ENCODE data around the gene ARHGAP4. TPM values are rescaled to one million over a fixed set of nuclear protein-coding genes. Genes with fewer than 3 reads are reported as not detected.

The ARHGAP4 gene
- total RNA-seq, 4 donors from 2014 or later, result 10.9 to 26.0 (median 18.1) TPM

DNA sequence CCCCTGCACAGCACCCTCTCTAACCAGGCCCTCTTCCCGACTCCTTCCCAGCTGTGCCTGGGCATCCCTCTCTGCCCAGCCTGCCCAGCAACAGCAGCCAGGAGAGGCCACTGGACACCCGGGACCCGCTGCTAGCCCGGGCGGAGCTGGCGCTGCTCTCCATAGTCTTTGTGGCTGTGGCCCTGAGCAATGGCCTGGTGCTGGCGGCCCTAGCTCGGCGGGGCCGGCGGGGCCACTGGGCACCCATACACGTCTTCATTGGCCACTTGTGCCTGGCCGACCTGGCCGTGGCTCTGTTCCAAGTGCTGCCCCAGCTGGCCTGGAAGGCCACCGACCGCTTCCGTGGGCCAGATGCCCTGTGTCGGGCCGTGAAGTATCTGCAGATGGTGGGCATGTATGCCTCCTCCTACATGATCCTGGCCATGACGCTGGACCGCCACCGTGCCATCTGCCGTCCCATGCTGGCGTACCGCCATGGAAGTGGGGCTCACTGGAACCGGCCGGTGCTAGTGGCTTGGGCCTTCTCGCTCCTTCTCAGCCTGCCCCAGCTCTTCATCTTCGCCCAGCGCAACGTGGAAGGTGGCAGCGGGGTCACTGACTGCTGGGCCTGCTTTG, 20.5 kb downstream of the ARHGAP4 start:
- peak overlapping the region in 1 of 2 donors; percentile 28 for H3K4me3 ChIP-seq
- WGBS, 2 donors (ENCODE audit: low coverage in 1 of 2), result 100% methylated on average over 2 of the region's 32 CpGs; no CpG with 5 or more reads in 1 of the 2 donors
- H3K36me3 ChIP-seq, result no peaks in the 10 kb centered on the region
- no peaks in the 10 kb centered on the region for H3K27me3 ChIP-seq
- peaks cover 0 to 40% (median 3%) of the 10 kb centered on the region in 3 donors for H3K4me1 ChIP-seq
- TF ChIP-seq, protein P1, sequence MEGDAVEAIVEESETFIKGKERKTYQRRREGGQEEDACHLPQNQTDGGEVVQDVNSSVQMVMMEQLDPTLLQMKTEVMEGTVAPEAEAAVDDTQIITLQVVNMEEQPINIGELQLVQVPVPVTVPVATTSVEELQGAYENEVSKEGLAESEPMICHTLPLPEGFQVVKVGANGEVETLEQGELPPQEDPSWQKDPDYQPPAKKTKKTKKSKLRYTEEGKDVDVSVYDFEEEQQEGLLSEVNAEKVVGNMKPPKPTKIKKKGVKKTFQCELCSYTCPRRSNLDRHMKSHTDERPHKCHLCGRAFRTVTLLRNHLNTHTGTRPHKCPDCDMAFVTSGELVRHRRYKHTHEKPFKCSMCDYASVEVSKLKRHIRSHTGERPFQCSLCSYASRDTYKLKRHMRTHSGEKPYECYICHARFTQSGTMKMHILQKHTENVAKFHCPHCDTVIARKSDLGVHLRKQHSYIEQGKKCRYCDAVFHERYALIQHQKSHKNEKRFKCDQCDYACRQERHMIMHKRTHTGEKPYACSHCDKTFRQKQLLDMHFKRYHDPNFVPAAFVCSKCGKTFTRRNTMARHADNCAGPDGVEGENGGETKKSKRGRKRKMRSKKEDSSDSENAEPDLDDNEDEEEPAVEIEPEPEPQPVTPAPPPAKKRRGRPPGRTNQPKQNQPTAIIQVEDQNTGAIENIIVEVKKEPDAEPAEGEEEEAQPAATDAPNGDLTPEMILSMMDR (IDR thresholded peaks at IDR 0.05), result no peak
- TF ChIP-seq POLR2A (IDR thresholded peaks at IDR 0.05) (no peak), EP300 (IDR thresholded peaks at IDR 0.05) (no peak), POLR2AphosphoS5 (IDR thresholded peaks at IDR 0.05) (no peak)
- peak overlapping the region in 2 of 4 donors; percentile 27 to 66 for H3K27ac ChIP-seq
- H3K9me3 ChIP-seq, result no peaks in the 10 kb centered on the region
- no peak for ATAC-seq

DNA sequence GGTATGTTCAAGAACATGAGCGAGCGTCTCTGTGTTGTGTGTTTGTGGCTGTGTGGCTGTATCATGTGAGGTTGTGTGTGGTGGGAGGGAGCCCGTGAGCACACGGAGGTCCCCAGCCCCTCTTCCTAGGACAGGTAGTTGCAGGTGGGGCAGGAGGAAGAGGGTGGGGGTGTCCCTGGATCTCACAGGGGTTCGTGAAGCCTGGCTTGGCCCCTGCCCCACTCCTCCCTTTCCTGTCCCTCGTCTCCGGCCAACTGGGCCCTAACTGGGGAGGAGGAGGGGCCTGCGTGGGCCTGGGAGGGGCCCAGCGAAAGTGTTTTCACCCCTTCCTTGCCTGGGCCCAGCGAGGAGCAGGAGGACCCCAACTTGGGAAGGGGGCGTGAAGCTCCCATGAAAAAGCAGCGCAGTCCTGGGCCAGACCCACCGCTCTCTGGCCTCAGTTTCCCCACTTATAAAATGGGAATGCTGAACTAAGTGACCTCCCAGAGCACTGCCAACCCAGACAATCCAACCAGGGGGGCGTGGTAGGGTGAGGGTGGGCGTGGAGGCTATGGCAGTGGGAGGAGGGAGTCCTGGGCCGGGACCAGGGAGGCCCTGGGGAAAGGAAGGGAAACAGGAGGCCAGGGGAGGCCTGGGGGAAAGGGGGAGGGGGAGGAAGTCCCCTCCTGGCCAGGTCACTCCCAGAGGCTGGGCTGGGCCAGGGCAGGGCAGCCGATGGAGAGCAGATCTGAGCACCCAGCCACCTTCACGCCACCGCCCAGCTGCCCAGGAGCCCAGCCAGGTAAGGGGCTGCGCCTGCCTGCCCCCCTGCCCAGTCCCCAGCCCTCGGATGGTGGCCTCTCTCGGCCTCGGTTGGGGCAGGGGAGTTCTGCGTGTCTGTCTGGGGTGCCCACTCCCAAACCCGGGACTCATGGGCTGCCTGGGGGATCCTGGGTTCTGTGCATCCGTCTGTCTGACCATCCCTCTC, 21.8 kb downstream of the ARHGAP4 start, which contains the start of gene AVPR2:
Gene AVPR2, plus strand, starts transcription at position 683 of the 967 bp plus-strand sequence. CDS start 473 bp downstream, outside the sequence.
- peak within 1 kb of the TSS in 3 of 4 donors; percentile 27 to 66 (median 38) for H3K27ac ChIP-seq
- peaks cover 0 to 43% (median 3%) of the 10 kb centered on the region in 3 donors for H3K4me1 ChIP-seq
- no peaks in the 10 kb centered on the region for H3K27me3 ChIP-seq
- H3K9me3 ChIP-seq, result no peaks in the 10 kb centered on the region
- WGBS, 2 donors (ENCODE audit: low coverage in 1 of 2), result 20 to 73% methylated on average over 2 to 9 of the region's 26 CpGs
- ATAC-seq, result peak; percentile 57
- no peaks in the 10 kb centered on the region for H3K36me3 ChIP-seq
- peak within 1 kb of the TSS in 1 of 2 donors; percentile 28 for H3K4me3 ChIP-seq
- TF ChIP-seq, protein P1 (IDR thresholded peaks at IDR 0.05), result no peak
- no peak for TF ChIP-seq POLR2AphosphoS5 (IDR thresholded peaks at IDR 0.05)
- no peak for TF ChIP-seq EP300 (IDR thresholded peaks at IDR 0.05)
- no peak for TF ChIP-seq POLR2A (IDR thresholded peaks at IDR 0.05)

DNA sequence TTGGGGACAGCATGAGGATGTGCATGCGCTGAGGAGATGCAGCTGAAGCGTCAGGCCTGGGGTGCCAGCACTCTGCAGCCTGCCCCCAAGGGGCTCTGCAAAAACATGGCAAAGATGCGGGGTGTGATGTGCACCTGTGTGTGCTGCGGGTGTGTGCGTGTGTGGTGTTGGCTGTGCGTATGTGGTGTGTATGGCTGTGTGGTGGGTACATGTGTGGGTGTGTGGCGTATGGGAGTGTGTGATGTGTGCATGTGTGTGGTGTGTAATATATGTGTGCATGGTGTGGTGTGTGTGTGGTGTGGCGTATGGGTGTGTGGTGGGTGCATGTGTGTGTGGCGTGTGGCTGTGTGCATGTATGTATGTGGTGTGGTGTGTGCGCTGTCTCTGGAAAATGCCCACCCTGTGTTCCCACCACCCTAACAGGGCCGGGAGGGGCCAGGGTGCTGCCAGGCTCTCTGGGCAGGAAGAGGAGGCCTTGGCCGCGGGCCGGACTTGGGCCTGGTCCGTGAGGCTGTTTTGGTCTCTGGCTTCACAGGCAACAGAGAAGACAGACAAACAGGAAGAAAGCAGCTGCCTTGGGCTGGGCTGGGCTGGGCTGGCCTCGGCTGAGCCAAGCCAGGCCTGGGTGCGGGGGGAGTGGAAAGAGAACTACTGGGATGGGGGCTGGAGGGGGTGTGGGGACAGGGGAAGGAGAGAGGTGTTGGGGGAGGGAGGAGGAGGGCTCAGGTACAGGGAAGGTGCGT, 22.7 kb downstream of the ARHGAP4 start:
- 67 to 89% methylated on average over 1 to 8 of the region's 18 CpGs for WGBS, 2 donors (ENCODE audit: low coverage in 1 of 2)
- peak; percentile 31 for ATAC-seq
- Histone ChIP-seq H3K36me3 (no peaks in the 10 kb centered on the region), H3K27ac (peak overlapping the region in 3 of 4 donors; percentile 27 to 66 (median 38)), H3K4me1 (peaks cover 0 to 43% (median 3%) of the 10 kb centered on the region in 3 donors), H3K4me3 (peak overlapping the region in 1 of 2 donors; percentile 28), H3K27me3 (no peaks in the 10 kb centered on the region), H3K9me3 (no peaks in the 10 kb centered on the region)
- TF ChIP-seq, protein P1 (IDR thresholded peaks at IDR 0.05), result no peak
- TF ChIP-seq POLR2A (IDR thresholded peaks at IDR 0.05) (no peak), EP300 (IDR thresholded peaks at IDR 0.05) (no peak), POLR2AphosphoS5 (IDR thresholded peaks at IDR 0.05) (no peak)

DNA sequence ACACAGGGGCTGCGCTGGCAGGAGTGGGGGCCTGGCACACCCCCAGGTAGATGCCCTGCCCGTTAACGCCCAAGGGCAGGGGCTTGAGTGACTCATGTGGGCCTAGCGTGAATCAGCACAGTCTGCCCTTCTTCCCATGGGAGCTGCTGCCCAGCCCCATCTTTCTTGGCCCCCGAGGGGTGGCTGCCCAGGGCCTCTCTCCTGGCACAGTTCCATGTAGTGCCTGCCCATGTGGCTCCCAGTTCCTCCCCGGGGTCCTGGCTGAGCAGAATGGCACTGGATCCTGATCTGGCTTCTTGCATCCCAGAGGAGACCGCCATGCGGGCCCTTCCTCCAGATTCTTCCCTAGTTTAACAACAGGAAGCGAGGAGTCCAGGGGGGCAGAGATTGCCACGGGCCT, 23.7 kb downstream of the ARHGAP4 start:
- WGBS, 2 donors (ENCODE audit: low coverage in 1 of 2), result no CpG with 5 or more reads among the region's 10 CpGs

More for the DNA sequence above, 23.7 kb downstream of the ARHGAP4 start:
- TF ChIP-seq POLR2A (IDR thresholded peaks at IDR 0.05), result no peak
- no peak for TF ChIP-seq EP300 (IDR thresholded peaks at IDR 0.05)
- TF ChIP-seq, protein P1 (IDR thresholded peaks at IDR 0.05), result no peak
- TF ChIP-seq POLR2AphosphoS5 (IDR thresholded peaks at IDR 0.05), result no peak
- no peaks in the 10 kb centered on the region for H3K27me3 ChIP-seq
- H3K36me3 ChIP-seq, result no peaks in the 10 kb centered on the region
- H3K4me3 ChIP-seq, result no peak overlapping the region
- peaks cover 0 to 43% (median 3%) of the 10 kb centered on the region in 3 donors for H3K4me1 ChIP-seq
- no peak for ATAC-seq
- H3K9me3 ChIP-seq, result no peaks in the 10 kb centered on the region
- no peak overlapping the region for H3K27ac ChIP-seq
